Bladder microvascular endothelial cell (primary cell): ENCODE data around the gene CRB1. TPM values are rescaled to one million over a fixed set of nuclear protein-coding genes. Genes with fewer than 3 reads are reported as not detected.

Experiments
- total RNA-seq: library from RNA; depleted of rRNA; stranded (reverse); fragments of >200 nt; gene quantifications from 2 replicates; pipeline ENCODE4 v1.2.3, GENCODE V29; 2014

CRB1 gene
- total RNA-seq, result under 0.01 TPM in 1 of 2 replicates, not detected in the other

DNA sequence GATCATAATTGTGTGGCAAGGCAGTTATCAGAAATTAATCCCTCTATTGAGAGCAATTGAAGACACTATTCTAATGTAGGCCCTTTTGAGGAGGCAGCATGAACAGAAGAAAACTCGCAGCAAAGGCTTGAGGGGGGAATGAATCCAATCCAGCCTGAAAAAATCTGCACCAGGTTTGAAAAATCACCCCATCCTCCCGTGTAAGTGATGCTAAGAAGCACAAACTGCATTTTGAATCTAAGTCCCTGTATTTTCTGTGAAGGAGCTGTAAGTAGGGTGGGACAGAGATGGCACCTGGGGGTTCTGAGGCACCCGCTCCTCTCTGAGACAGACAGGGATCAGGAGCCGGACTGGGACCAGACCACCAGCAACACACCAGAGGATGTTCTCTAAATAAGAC is at the start of gene CRB1:
Gene CRB1 (plus strand): TSS at position 241 of the 400 bp plus-strand sequence. CDS start 161 bp downstream, outside the sequence.

Other genes with a start within 250 kb of the CRB1 start
- not detected in 2 replicates for gene F13B, start 201.0 kb upstream of the CRB1 start, total RNA-seq
- gene ASPM, start 121.6 kb upstream of the CRB1 start, total RNA-seq, result 17.7 and 26.7 TPM in 2 replicates
- 4.0 and 8.9 TPM in 2 replicates for gene ZBTB41, start 67.0 kb upstream of the CRB1 start, total RNA-seq